GM18861 (cell line): Measurements from ENCODE around the gene VPS26C.
A peak's percentile ranks its signal among the peaks of the same experiment; 100 is the strongest.
"Not testable (repeated sequence)": the region's sequence is repeated elsewhere in the genome, so short reads cannot be mapped to it uniquely, and the experiment has no call there.

Experiments used
- ATAC-seq: cut with Tn5 transposase; IDR thresholded peaks from one replicate; pipeline ENCODE4 v1.9.1; 2021; ENCODE audit not compliant: unreplicated experiment

The VPS26C gene

DNA sequence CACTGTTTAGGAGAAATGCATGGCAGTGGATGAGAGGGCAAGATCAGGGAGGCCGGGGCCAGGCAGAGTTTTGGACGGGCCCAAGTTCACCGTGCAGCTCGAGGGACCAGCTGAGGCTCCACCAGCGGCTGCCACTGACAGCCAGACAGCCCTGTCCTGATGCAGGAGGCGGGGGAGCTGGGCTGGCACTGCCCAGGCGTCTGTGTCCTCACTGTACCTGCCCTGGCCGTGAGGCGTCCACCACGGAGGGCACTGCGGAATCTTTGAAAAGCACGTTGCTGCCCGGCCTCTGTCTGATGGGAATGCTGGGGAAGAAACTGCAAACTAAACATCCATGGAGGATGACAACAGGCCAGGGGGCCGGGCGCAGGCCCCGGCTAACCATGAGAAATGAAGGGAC lies 35.5 kb downstream of the VPS26C start:
- no peak for ATAC-seq

DNA sequence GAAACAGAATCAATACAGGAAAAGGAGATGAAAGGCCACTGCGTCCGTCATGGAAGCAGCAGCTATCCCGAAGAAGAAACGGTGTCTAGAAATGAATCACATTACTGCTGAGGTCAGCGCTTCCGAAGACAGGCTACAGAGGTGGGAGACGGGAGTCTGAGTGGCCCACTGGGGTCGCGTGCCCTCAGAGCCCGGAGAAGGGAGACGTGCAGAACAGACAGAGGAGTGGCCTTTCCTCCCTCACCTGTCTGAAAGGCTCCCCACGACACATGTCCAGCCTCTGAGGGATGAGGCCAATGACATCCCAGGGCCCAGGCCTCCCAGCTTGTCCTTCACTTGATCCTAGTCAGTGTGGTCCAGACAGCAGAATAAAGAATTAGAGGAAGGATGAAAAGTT lies 35.9 kb downstream of the VPS26C start:
- no peak for ATAC-seq

DNA sequence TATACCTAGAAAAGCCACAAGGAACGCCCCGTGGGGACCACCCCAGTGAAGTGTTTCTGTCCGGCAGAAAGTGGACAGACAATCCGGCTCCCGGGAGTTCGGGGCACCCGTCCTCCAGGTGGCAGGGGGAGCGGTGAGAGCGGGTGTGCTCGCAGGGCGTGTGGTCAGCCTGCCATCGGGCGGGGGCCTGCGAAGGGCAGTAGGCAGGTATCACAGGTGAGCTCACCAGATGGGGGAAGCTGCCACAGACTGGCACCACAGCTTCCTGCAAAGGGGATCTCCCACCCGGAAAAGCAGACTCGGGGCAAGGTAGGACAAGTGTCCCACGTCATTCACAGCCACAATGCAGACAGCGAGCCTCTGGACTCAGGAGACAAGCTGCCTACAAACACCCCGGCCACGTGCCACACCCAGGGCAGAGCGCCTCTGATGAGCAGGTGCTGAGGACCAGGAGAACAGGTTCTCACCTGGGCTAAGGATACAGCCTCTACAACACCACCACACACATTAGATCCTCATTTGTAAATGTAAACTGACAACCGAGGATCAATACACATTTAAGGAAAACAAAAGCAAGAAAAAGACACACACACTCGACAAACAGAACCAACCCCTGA lies 36.4 kb downstream of the VPS26C start:
- no peak for ATAC-seq

DNA sequence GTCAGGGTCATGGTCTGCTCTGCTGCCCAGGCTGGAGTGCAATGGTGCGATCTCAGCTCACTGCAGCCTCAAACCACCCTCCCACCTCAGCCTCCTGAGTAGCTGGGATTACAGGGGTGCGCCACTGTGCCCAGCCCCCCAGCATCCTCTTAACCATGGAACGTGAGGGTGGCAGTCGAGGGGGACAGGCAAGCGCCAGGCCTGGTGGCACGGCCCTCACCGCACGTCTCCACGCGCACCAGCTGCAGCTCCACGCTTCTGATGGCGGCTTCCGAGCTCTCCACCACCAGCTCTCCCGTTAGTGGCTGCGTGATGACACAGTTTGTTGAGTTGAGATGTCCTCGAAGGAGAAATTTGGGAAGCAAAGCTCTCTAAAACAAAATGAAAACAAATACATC lies 39.1 kb downstream of the VPS26C start:
- no peak for ATAC-seq

DNA sequence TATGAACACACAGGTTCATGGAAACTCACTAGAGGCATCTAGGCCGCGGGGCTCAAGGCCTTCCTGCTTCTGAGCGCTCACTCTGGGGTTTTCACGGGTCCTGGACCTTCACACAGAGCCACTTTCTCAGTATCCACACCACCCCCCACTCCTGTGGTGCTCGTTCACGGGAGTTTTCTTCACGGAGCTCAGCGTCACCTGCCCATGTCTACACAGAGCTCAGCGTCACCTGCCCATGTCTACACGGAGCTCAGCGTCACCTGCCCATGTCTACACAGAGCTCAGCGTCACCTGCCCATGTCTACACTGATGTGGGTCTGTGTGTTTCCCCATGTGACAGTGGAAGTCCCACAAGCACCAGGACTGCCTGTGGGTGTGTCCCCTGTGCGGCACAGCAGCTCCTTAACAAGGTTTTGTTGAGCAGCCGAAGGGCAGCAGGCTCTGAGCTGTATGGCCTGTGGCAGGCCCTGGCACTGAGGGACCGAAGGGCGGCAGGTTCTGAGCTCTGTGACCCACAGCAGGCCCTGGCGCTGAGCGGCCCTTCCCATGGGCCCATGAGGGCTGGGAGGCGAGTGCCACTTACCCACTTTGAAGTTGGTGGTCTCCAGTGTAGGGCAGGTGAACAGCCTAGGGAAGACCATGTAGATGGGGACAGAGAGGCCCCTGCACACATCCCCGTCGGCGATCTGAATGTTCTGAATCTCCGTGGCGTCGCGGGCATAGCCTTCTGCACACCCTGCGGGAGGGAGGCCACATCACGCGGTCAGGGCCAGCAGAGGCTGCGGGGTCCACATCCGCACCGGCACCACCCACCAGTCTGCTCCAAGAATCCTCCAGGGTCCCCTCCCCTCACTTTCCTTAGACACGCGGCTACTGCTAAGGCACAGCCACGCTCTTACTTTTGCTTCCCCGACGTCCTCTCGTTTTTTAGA lies 39.8 kb downstream of the VPS26C start:
- no peak for ATAC-seq

DNA sequence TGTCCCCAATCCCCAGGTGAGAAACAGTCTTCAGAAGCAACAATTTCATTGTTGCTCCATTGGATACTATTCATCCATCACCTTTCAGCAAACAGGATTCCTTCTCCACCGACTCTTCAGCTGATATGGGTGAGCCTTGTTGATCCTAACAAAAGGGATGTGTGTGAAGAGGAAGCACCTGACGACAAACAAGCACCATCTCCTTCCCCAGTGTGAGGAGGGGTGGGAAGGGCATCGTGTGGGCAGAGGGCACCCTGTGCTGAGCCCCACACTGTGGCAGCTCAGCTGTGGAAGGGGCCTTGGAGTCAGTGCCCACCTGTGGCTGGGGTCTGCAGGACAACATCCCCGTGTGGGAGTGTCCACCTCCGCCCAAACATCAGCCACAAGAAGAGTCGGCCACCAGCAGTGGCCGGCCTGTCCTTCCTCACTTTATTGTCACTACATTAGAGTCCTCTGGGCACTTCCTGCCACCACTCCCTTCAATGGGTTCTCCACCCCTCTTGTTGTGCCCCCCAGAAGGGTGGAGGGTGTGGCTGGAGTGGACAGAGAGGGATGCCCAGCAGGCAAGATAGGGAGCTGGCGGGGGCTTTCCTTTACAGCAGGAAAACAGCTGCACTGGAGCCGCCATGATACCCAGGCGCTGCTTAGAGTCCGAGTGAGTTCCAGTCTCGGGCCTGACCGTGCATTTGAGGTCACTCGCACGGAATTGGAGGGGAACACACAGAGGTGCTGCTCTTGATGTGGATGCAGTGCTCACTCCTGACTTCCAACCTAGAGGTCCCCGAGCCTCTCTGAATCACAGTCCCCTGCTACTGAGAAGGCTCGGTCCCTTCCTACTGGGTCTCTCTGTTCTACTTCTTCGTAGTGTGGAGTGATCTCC lies 40.9 kb downstream of the VPS26C start:
- ATAC-seq: no peak

DNA sequence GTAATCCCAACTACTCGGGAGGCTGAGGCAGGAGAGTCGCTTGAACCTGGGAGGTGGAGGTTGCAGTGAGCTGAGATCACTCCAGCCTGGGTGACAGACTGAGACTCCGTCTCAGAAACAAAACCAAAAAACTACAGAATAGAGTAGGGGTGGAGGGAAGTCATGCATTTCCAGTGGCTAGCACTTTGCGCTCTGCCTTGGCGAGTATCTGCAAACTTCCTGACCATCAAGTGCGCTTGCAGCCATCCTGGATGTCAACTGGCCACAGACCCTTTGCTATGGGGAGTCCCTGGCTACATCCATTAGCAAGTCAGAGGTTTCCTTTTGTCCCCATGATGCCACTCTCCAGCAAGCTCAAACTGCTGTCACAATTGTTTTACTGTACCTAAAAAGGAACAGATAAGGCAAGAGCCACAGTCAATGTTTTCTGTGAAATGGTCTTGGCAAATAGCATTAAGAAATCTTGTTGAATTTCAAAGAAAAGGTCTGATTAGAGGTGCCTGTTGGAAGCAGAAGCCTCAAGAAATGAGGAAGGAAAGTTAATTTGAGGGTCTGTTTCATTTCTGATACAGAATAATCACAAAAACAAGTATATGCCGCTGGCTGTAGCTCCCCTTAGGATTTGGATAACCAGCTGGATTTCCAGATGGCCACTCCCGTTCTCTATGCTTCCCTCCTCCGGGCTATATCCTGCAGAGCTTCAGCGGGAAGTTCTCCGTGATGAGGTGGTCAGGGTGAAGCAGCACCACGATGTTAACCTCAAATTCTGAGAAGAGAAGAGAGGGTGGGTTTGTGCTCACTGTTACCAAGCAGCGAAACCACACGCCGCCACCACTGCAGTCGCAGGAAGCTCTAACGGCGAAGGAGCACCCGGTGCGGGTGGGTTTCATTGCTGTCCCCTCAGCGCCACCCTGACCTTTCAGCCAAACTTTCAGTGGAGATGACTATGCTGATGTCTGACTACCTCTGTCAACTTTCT lies 42.0 kb downstream of the VPS26C start:
- ATAC-seq: no peak

DNA sequence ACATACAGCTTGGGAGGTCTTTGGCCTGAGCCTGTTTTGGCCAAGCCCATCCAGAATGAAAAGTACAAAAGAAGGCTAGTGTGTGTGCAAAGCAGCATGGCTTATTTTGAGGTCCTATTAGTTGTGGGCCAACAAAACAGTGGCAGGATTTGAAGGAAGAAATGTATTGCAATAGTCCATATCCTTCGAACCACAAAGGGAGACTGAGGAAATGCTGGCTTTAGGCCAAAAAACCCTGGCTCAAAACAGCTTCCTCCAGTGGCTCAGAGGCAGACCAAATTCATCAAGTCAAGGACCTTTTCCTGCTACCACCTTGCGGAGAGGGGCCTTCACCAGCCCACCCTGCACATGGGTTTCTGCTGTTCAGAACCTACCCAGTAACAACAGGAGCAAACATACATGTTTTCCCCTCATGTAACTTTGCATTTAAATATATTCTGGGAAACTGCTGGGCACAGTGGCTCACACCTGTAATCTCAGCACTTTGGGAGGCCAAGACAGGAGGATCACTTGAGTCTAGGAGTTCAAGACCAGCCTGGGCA lies 43.3 kb downstream of the VPS26C start:
- ATAC-seq: no peak

DNA sequence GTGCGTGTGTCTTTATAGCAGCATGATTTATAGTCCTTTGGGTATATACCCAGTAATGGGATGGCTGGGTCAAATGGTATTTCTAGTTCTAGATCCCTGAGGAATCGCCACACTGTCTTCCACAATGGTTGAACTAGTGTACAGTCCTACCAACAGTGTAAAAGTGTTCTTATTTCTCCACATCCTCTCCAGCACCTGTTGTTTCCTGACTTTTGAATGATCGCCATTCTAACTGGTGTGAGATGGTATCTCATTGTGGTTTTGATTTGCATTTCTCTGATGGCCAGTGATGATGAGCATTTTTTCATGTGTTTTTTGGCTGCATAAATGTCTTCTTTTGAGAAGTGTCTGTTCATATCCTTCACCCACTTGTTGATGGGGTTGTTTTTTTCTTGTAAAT lies 44.9 kb downstream of the VPS26C start:
- ATAC-seq: not testable (repeated sequence)

DNA sequence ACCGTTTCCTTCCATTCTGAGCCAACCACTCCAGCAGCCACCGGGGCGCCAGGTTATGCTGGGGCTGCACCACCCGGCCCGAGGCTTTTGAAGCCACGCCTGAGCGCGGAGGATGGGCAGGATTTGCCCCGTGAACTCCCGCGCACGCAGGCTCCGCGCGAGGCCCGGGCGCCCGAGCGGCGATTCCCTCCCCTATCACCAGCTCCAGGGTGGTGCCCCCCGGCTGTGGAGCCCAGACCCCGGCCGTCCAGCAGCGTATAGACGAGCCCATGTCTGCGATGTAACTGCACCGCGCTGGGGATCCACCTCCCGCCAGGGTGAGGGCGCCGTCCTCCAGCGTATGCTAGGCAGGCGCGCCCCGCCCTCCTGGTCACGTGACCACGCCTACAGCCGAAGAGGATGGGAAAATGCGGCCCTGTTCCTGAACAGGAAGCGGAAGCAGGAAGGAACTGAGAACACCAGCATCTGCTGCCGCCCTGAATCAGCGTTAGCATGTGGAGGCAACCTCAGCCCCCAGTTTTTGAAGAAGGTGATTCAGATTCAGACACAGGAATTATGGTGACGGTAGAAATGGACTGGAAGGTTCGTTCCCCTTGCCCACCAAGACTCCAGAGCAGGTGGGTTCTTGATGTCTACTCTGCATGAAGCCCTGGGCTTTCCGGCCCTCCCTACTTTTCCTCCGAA lies 46.0 kb downstream of the VPS26C start:
- ATAC-seq: peak; percentile 75

DNA sequence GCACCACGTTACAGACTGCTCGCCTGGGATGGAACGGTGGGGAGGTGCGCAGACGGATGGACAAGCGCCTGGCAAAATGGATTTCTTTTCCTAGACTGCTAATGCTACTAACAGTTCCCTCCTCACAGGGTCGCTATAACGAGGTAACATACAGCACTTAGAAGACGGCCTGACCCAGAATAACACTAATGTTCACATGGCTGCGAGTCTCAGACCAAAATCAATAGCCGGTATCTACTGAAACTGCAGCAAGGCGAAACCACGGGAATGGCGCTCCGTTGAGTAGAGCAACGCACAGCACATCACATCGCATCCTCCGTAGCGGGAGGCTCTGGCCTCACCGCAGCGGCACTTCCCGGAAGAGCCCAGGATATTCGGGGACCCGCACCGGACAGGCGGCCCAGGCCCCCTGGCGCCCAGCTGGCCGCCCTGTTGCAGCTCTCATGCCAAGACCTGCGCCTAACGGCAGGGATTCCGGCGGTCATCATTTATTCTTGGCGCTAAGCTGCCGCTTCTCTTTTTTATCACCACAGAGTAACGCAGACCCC lies 46.6 kb downstream of the VPS26C start:
- peak; percentile 28 for ATAC-seq

DNA sequence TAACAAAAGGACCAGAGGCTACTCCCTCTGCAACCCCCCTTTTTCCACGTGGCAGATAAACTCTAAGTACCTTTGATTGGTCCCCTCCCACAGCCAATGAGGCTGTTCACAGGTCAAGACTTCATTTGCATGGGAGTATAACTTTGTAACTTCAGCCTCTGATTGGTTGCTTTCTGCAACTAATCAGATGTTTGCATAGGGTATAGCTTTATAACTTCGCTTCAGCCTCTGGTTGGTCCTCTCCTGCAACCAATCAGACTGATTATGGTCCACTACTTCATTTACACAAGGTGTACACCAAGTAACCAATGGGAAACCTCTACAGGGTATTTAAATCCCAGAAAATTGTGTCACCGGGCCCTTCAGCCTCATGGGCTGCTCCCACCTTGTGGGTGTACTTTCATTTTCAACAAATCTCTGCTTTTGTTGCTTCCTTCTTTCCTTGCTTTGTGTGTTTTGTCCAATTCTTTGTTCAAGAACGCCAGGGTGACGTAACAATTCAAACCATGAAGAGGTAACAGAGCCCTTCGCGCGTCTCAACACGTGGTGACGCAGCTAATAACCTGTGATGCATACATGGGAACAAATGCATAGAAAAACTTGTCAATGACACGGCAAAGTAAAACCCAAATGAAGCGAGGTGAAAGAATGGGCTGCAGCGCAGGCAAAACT lies 47.2 kb downstream of the VPS26C start:
- no peak for ATAC-seq

DNA sequence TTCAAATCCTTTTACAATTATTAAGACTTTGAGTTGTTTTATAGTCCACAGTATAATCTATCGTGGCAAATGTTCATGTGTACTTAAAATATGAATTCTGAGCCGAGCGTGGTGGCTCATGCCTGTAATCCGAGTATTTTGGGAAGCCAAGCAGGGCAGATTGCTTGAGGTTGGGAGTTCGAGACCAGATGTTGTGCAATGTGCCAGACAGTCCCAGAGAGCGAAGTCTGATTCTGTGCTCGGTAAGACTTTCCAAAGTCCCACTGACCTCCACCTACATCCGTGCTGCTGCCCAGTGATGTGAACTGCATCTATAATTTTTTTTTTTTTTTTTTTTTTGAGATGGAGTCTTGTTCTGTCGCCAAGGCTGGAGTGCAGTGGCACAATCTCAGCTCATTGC lies 52.2 kb downstream of the VPS26C start:
- ATAC-seq: no peak

DNA sequence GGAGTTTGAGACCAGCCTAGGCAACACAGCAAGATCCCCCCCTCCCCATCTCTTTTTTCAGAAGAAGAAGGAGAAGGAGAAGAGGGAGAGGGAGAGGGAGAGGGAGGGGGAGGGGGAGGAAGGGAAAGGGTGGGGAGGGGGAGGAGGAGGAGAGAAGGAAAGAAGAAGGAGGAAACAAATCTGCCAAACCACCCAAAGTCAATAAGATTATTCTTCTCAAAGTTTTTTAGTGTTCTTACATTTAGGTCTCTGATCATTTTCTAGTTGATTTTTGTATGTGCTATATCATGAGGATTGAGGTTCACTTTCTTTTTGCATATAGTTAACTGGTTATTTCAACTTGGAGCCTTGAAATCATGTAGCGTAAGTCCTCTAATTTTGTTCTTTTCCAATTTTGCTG lies 56.3 kb downstream of the VPS26C start:
- no peak for ATAC-seq

DNA sequence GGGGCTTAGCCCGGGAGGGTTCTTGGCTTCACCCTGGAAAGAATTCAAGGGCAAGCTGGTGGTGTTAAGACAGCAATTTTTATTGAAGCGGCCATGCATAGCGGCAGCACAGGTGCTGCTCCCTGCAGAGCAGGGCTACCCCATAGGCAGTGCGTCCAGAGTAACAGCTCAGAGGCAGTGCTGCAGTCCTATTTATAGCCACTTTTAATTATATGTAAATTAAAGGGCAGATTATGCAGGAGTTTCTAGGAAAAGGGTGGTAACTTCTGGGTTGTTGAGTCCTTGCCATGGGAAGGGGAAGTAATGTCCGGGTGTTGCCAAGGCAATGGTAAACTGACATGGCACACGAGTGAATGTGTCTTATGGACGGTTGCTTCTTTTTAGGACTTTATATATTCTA lies 57.0 kb downstream of the VPS26C start:
- ATAC-seq: no peak

DNA sequence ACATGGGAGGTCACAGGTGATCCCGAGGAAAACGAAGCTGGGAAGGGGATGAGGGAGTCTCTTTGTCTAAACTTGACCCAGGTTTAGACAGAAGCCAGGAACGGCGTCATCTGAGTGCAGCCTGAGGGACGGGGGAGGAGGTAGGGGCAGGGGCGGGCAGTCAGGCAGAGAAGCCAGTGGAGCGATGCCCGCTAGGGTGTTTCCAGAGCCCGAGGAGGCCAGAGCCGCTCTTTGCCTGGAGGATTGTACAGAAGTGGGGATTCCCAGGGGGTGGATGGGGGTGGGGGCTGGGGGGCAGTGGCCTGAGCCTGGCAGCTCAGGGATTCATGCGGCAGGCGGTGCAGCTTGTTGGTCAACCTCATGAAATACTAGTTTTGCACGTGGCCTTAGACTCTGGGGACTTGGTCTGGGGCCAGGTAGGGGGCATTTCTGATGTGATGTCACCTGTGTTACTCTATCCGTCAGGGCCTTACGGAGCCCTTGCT lies 58.4 kb downstream of the VPS26C start:
- peak; percentile 31 for ATAC-seq

DNA sequence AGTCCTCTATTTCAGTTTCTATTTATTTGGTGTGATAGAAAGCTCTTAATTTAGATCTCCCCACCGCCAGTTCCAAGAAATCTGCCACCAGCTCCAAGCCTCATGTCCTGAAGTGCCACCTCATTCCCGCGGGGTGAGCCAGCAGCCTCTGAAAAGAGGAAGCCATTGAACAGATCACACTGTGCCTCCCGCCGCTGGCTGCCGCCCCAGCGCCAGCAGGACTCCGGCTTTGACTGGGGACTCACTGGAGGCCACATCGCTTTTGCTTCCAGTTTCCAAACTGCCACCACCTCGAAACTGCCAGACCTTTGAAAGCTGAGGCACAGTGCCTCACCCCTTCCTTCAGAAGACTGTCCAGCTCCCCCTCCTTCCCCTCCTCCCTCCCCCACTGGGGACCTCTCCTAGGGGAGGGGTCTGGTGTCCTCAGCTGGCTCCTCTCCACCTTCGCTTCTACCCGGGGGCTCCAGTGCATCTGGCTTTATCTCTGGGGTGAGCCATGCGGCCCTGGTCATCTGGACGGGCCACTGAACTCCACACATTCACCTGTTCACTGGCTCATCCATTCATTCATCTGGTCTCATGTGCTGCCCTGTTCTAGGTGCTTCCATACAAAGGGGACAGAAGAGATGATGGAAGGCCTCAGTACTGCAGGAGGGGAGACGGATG lies 58.9 kb downstream of the VPS26C start:
- peak; percentile 43 for ATAC-seq

DNA sequence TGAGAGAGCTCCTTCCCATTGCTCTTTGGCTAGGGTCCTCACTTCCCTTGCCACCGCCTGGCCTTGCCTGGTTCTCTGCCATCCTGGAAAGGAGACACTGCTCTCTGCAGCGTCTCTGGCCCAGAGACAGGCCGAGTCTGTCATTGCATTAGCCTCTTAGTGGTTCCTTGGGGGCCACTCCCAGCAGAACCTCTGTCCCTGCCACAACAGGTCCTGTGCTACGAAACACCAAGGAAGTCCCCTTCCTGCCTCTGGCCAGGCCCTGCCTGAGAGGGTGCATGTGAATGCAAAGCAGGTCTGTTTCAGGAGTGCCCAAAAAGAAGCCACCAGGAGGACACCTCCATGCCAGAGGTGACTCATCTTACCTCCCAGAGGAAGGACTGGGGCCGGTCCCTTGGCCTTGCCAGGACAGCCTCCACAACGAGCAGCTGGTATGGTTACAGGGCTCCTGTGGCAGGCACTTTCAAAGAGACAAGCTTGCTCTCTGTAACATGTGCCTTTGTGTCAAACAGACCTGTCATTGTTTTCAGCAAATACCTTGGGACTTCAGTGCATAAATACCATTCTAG lies 59.6 kb downstream of the VPS26C start:
- peak; percentile 44 for ATAC-seq
